Measurements from ENCODE around the gene SPACA5.

DNA sequence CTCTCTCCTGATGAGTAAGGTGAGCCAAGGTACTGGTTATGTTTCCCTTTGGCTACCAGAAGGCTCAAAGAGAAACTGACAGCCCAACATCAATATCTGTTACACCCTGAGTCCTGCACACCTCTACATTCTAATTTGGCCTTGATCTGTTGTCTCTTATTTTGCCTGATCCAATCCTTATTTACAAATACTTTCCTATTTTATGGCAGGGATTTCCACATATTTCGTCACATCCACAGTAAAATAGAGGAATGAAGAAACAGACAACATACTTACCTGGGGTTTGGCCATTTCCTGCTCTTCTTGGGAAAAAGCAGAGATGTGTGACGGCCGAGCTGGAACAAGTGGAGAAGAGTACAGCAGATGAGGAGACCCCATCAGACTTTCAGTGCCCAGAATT lies 4.5 kb upstream of the SPACA5 start:
- TF ChIP-seq, protein P1, sequence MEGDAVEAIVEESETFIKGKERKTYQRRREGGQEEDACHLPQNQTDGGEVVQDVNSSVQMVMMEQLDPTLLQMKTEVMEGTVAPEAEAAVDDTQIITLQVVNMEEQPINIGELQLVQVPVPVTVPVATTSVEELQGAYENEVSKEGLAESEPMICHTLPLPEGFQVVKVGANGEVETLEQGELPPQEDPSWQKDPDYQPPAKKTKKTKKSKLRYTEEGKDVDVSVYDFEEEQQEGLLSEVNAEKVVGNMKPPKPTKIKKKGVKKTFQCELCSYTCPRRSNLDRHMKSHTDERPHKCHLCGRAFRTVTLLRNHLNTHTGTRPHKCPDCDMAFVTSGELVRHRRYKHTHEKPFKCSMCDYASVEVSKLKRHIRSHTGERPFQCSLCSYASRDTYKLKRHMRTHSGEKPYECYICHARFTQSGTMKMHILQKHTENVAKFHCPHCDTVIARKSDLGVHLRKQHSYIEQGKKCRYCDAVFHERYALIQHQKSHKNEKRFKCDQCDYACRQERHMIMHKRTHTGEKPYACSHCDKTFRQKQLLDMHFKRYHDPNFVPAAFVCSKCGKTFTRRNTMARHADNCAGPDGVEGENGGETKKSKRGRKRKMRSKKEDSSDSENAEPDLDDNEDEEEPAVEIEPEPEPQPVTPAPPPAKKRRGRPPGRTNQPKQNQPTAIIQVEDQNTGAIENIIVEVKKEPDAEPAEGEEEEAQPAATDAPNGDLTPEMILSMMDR (IDR thresholded peaks at IDR 0.05; ENCODE audit: low read depth, low read length) = no peak
- TF ChIP-seq EZH2phosphoT487 (IDR thresholded peaks at IDR 0.05; ENCODE audit: low read depth) = no peak

All from OCI-LY3 (cell line).